Measurements from ENCODE around the gene GATA6. TPM values are rescaled to one million over a fixed set of nuclear protein-coding genes. Genes with fewer than 3 reads are reported as not detected.

GATA6 gene
- total RNA-seq, result 28.4 and 29.3 TPM in 2 replicates

GRCh38 chr18:22169011-22169888 is at the start of gene GATA6:
Gene GATA6, plus strand, starts transcription at chr18:22169589. Its CDS starts 1,556 bp downstream, at chr18:22171145.

Other genes with a start within 250 kb of the GATA6 start
- 0.12 TPM in 1 of 2 replicates, not detected in the other for gene CTAGE1, start 248.3 kb downstream of the GATA6 start, total RNA-seq